BLaER1 treated with 17β-estradiol and CSF1 and Interleukin-3, amounts not matched to agents 10 nM and 100 nM (cell line): ENCODE measurements around the gene TNFAIP1.

Source experiments
- H3K27ac ChIP-seq, 11 experiments: shearing (Covaris generic); formaldehyde crosslinking; 2 replicates each; pipeline ENCODE4 v1.8.1; 2022
- H3K27me3 ChIP-seq, 11 experiments: shearing (Covaris generic); formaldehyde crosslinking; 2 replicates each; pipeline ENCODE4 v1.8.1; 2022
- H3K36me3 ChIP-seq, 11 experiments: shearing (Covaris generic); formaldehyde crosslinking; 2 replicates each; pipeline ENCODE4 v1.8.1; 2022
- H3K4me1 ChIP-seq, 10 experiments: shearing (Covaris generic); formaldehyde crosslinking; 2 replicates each; pipeline ENCODE4 v1.8.1; 2022
- H3K4me2 ChIP-seq, 11 experiments: shearing (Covaris generic); formaldehyde crosslinking; 2 replicates each; pipeline ENCODE4 v1.8.1; 2022
- H3K4me3 ChIP-seq, 10 experiments: shearing (Covaris generic); formaldehyde crosslinking; 2 replicates each; pipeline ENCODE4 v1.8.1; 2022
- H3K9ac ChIP-seq, 11 experiments: shearing (Covaris generic); formaldehyde crosslinking; 2 replicates each; pipeline ENCODE4 v1.8.1; 2022
- H3K9me3 ChIP-seq, 11 experiments: shearing (Covaris generic); formaldehyde crosslinking; replicated peaks in 1 of 11; 2 replicates each; pipeline ENCODE4 v1.8.1; 2022
- H4K20me1 ChIP-seq, 11 experiments: shearing (Covaris generic); formaldehyde crosslinking; 2 replicates each; pipeline ENCODE4 v1.8.1; 2022
- Cebpa-rat ChIP-seq, 11 experiments: shearing (Covaris generic); IDR thresholded peaks; 2 replicates each; pipeline ENCODE4 v1.8.1; 2022

TNFAIP1 gene

DNA sequence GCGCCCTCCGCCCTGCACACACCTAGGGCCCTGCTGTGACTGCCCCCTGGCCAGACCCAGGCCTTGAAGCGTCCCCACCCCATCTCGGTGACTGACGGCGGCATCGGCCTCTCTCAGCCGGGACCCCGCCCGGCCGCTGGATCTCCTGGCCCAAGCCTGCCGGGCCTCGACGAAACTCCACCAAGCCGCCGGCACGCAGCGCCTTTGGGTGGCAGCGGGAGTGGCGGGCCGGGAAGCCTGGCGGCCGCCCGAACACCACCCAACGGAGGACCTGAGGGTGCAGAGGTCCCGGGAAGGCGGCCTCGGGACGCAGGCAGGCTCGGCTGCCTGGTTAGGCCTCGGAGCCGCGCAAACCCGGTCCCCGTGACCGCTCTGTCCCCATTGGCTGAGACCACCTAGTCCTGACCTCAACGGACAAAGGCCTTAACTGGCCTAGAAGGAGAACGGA, 28.6 kb upstream of the TNFAIP1 start:
- Histone ChIP-seq H3K9ac (no peak overlapping the region), H3K4me2 (no peak overlapping the region), H3K27me3 (no peaks in the 10 kb centered on the region), H3K36me3 (no peaks in the 10 kb centered on the region), H3K4me1 (no peaks in the 10 kb centered on the region), H3K4me3 (no peak overlapping the region), H4K20me1 (no peaks in the 10 kb centered on the region; a peak in 1 of 22 replicates), H3K9me3 (no peaks in the 10 kb centered on the region), H3K27ac (no peak overlapping the region)
- no peak for TF ChIP-seq Cebpa-rat (IDR thresholded peaks at IDR 0.05)

DNA sequence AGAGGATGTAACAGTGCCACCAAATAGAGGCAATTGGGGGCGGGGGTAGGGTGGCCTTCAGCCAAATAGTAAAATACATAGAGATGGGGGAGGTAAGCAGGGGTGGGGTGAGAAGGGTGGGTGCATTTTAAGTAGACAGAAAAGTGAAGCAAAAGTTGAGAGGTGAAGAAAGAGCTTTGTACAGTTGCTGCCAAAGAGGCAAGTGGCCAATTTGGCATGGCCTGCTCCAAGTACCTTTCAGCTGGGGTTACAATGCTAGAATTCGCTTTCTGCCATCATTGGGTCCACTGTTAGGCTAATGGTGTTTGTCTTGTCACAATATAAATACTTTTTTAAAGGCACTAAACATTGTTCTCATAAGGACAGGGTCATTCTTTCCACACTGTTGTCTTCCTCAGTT, 21.7 kb upstream of the TNFAIP1 start:
- Histone ChIP-seq H3K36me3 (no peaks in the 10 kb centered on the region), H3K9ac (no peak overlapping the region), H3K27ac (no peak overlapping the region), H4K20me1 (no peaks in the 10 kb centered on the region), H3K27me3 (no peaks in the 10 kb centered on the region; a peak in 1 of 22 replicates), H3K4me3 (no peak overlapping the region), H3K9me3 (no peaks in the 10 kb centered on the region), H3K4me2 (no peak overlapping the region), H3K4me1 (peaks cover 8 to 12% (median 10%) of the 10 kb centered on the region in 10 experiments)
- no peak for TF ChIP-seq Cebpa-rat (IDR thresholded peaks at IDR 0.05)

DNA sequence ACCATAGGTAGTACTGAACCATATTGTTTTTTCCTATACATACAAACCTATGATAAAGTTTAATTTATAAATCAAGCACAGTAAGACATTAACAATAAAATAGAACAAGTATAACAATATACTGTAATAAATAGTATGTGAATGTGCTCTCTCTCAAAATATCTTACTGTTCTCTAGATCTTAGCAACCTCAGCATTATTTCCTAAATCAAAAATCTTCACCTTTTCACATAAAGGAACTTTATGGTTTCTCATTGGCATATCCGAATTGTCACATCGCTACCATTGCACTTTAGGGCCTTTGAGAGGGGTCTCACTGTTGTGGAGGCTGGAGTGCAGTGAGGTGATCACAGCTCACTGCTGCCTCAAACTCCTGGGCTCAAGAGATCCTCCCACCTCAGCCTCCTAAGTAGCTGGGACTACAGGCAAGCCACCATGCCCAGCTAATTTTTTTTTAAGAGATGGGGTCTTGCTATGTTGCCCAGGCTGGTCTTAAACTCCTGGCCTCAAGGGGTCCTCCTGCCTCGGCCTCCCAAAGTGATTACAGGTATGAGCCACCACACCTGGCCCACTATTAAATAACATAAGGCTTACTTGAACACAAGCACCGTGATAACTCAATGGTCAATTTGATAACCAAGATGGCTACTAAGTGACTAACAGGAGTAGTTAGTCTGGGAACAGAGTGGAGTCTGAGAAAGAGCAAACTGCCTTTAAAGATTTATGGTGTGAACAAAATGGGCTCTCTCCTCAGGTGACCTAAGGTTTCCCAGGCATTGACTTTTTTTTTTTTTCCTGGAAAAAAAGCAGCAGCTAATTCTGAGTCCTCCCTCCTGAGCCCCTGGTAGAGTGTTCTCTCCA, 19.5 kb upstream of the TNFAIP1 start:
- Histone ChIP-seq H4K20me1 (peaks cover 0 to 13% (median 2%) of the 10 kb centered on the region in 11 experiments; a peak in 9 of 22 replicates), H3K27me3 (no peaks in the 10 kb centered on the region; a peak in 1 of 22 replicates), H3K4me1 (peaks cover 17 to 29% (median 26%) of the 10 kb centered on the region in 10 experiments), H3K4me3 (no peak overlapping the region), H3K9ac (no peak overlapping the region), H3K4me2 (no peak overlapping the region), H3K27ac (no peak overlapping the region), H3K36me3 (peaks cover 0 to 7% (median 0%) of the 10 kb centered on the region in 11 experiments; a peak in 2 of 22 replicates), H3K9me3 (no peaks in the 10 kb centered on the region)
- no peak for TF ChIP-seq Cebpa-rat (IDR thresholded peaks at IDR 0.05)

DNA sequence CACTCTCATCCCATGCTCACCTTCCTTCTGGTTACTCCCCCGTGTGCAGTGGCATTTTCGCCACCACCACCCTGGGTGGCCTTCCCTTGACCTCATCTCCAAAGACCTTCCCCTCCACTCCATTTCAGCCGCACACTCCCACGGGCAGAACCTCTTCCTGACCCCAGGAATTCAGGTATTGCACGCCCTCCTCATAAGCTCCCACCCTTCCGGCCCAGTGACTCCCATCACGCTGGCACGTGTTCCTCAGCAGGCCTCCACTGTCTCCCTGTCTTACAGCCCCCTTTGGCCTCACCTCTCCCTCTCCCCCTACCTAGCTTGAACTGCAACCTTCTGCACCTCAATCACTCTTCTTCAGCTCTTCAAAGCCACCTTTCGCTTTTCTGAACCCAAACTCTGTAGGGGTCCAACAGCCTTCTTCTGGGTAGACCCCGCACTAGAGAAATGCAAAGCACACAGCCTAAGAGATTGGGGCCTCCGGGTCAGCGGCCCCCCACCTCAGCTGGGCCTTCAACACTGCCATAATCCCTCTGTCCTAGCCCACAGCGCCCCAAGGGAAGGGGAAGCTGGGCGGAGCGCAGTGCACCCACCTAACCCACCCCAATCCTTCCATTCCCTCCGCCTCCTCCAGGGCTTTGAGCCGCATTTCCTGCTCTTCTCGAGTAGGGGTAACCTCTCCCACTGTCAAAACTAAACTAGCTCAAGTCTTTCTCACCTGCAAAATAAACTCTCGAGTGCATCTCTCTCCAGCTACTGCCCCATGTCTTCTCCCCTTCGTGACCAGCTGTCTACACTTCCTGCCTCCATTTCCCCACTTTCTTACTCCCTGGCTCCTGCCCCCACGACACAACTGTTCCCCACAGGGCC, 18.2 kb upstream of the TNFAIP1 start:
- Histone ChIP-seq H3K4me3 (peak overlapping the region in 2 of 10 experiments; percentile 73 to 77; a peak in 2 of 20 replicates), H3K4me2 (peak overlapping the region in 10 of 11 experiments; percentile 92 to 98 (median 96); a peak in 19 of 22 replicates), H3K9ac (peak overlapping the region in 1 of 11 experiments; percentile 86; a peak in 2 of 22 replicates)

DNA sequence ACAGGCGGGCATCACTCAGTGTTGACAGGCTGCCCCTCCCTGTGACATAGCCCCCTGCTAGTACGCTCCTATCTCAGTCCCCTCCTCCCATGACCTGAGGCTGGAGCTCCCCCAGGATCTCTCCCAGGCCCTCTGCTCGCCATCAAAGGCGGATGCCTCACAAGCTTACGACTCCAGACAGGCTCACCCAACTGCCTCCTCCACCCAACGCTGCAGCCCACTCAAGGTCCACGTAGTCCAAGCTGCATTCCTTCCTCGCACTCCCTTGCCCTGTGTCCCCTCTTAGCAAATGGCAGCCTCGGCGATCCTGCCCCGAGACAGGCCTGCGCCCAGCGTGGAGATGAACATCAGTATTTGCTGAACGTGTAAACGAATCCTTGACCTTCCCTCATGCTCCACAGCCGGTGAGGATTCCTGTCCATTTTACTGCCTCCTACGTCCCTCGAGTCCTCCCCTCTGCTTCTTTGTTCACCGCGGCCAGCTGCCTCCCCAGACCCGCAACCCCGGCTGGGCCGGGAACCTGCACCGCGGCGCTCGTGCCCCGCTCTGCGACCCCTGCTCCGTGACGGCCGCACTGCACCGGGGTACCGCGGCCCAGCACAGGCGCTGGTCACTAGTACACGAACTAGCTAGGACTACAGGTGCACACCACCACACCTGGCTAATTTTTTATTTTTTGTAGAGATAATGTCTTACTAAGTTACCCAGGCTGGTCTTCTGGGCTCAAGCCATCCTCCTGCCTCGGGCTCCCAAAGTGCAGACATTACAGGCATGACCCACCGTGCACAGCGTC, 17.4 kb upstream of the TNFAIP1 start:
- Histone ChIP-seq H3K36me3 (peaks cover 0 to 26% (median 3%) of the 10 kb centered on the region in 11 experiments; a peak in 5 of 22 replicates), H4K20me1 (peaks cover 0 to 33% (median 22%) of the 10 kb centered on the region in 11 experiments; a peak in 13 of 22 replicates), H3K9ac (peak overlapping the region in 9 of 11 experiments; percentile 40 to 92 (median 85); a peak in 18 of 22 replicates), H3K4me1 (peaks cover 17 to 42% (median 35%) of the 10 kb centered on the region in 10 experiments), H3K4me3 (peak overlapping the region; percentile 67 to 87 (median 78)), H3K27ac (peak overlapping the region in 8 of 11 experiments; percentile 50 to 89 (median 82); a peak in 15 of 22 replicates), H3K9me3 (no peaks in the 10 kb centered on the region), H3K27me3 (no peaks in the 10 kb centered on the region; a peak in 1 of 22 replicates), H3K4me2 (peak overlapping the region; percentile 92 to 98 (median 96))
- no peak for TF ChIP-seq Cebpa-rat (IDR thresholded peaks at IDR 0.05)

More for the DNA sequence above, 18.2 kb upstream of the TNFAIP1 start:
- Histone ChIP-seq H3K27ac (no peak overlapping the region), H3K9me3 (no peaks in the 10 kb centered on the region), H3K36me3 (peaks cover 0 to 17% (median 2%) of the 10 kb centered on the region in 11 experiments; a peak in 5 of 22 replicates), H3K4me1 (peaks cover 17 to 40% (median 33%) of the 10 kb centered on the region in 10 experiments), H4K20me1 (peaks cover 0 to 25% (median 14%) of the 10 kb centered on the region in 11 experiments; a peak in 13 of 22 replicates), H3K27me3 (no peaks in the 10 kb centered on the region; a peak in 1 of 22 replicates)
- no peak for TF ChIP-seq Cebpa-rat (IDR thresholded peaks at IDR 0.05)

DNA sequence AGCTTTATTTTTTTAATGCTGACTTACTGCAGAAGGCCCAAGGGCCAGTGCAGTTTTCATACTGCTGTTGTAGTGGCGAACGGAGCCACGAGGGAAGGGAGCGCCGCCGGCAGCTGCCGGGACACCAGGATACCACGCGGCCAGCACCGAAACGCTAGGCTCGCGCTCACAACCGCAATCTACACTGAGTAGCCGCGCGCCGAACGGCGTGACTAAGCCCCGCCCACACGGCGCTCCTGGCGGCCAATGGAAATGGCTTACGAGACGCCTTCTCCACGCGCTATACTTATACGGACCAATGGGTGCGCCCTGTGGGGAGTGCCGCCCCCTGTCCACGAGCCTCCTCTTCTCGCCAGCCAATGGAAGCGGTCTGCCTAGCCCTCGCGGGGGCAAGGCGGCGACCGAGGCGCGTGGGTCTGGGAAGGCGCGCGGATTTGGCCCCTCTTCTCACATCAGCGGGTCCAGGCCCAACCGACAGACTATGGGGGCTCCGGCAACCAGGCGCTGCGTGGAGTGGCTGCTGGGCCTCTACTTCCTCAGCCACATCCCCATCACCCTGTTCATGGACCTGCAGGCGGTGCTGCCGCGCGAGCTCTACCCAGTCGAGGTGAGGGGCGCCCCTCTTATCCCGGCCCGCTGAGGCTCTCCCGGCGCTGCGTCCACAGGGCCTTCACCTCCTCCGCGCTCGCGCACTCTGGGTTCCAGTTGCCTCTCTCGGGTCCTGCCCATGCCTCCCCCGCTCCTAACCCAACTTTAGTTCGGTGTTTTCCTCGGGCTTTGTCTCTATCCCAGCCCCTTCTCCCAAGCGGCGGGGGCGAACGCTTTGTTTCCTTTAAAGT, 16.6 kb upstream of the TNFAIP1 start, which contains the start of gene TMEM97:
TMEM97 (plus strand) TSS at position 442 of the 839 bp plus-strand sequence; CDS start at position 482, 40 bp downstream.
- H3K9ac ChIP-seq, result peak within 1 kb of the TSS; percentile 67 to 92 (median 85); a peak in 21 of 22 replicates
- peak within 1 kb of the TSS in 10 of 11 experiments; percentile 22 to 89 (median 84); a peak in 19 of 22 replicates for H3K27ac ChIP-seq
- TF ChIP-seq Cebpa-rat (IDR thresholded peaks at IDR 0.05), result no peak
- no peaks in the 10 kb centered on the region; a peak in 1 of 22 replicates for H3K27me3 ChIP-seq
- peaks cover 0 to 30% (median 3%) of the 10 kb centered on the region in 11 experiments; a peak in 6 of 22 replicates for H3K36me3 ChIP-seq
- peaks cover 22 to 48% (median 37%) of the 10 kb centered on the region in 10 experiments for H3K4me1 ChIP-seq
- H3K4me3 ChIP-seq, result peak within 1 kb of the TSS; percentile 67 to 87 (median 78)
- H3K4me2 ChIP-seq, result peak within 1 kb of the TSS; percentile 92 to 98 (median 96)
- H4K20me1 ChIP-seq, result peaks cover 0 to 42% (median 30%) of the 10 kb centered on the region in 11 experiments; a peak in 14 of 22 replicates
- no peaks in the 10 kb centered on the region for H3K9me3 ChIP-seq

DNA sequence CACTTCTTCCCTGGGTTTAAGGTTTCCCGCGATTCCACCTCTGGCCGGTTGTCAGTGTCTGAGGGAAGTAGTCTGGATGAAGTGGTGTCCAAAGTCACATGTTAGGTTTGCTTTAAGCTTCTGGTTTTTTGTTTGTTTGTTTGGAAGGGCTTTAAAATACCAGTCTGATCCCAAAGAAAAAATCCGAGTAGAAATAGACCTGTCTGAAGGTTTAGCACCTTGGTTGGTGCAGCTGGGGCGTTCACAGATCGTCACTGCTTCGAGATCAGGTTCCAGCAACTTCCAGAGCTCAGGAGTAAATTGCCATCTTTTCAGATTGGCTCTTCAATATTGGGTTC, 16.0 kb upstream of the TNFAIP1 start:
- H3K36me3 ChIP-seq, result peaks cover 0 to 30% (median 5%) of the 10 kb centered on the region in 11 experiments; a peak in 7 of 22 replicates
- TF ChIP-seq Cebpa-rat (IDR thresholded peaks at IDR 0.05), result no peak
- peaks cover 0 to 48% (median 35%) of the 10 kb centered on the region in 11 experiments; a peak in 14 of 22 replicates for H4K20me1 ChIP-seq
- no peaks in the 10 kb centered on the region; a peak in 1 of 22 replicates for H3K27me3 ChIP-seq
- H3K4me1 ChIP-seq, result peaks cover 28 to 54% (median 41%) of the 10 kb centered on the region in 10 experiments
- H3K27ac ChIP-seq, result peak overlapping the region in 10 of 11 experiments; percentile 22 to 89 (median 84); a peak in 19 of 22 replicates
- peak overlapping the region; percentile 84 to 98 (median 96) for H3K4me2 ChIP-seq
- peak overlapping the region; percentile 67 to 92 (median 85); a peak in 21 of 22 replicates for H3K9ac ChIP-seq
- peak overlapping the region; percentile 67 to 87 (median 78) for H3K4me3 ChIP-seq
- H3K9me3 ChIP-seq, result no peaks in the 10 kb centered on the region
